B cell (primary cell): ENCODE results near the gene MDC1. TPM values are rescaled to one million over a fixed set of nuclear protein-coding genes. Genes with fewer than 3 reads are reported as not detected.

Experiments
- ATAC-seq: fragments of 200-7000 bp; cut with Tn5 transposase; one replicate; pipeline ENCODE4 v1.10.0; 2021; ENCODE audit warnings: low read depth, mild to moderate bottlenecking, moderate number of reproducible peaks, moderate library complexity
- CTCF ChIA-PET: fragments of 350-600 bp; sonication (Branson Sonifier 250); formaldehyde crosslinking; loops from one replicate; lab custom pipeline; 2021; ENCODE audit warnings: antibody characterized with exemption, inconsistent platforms; lab: Charles Lee
- POLR2A ChIA-PET: fragments of 350-600 bp; sonication (Branson Sonifier 250); formaldehyde crosslinking; loops from one replicate; lab custom pipeline; 2021; ENCODE audit warnings: antibody characterized with exemption; lab: Charles Lee
- DNase-seq: peaks from one replicate; pipeline ENCODE4 v3.0.0; 2013
- H2AFZ ChIP-seq: 2 replicates; pipeline ENCODE4 v1.6.1; 2012; ENCODE audit warnings: mild to moderate bottlenecking, low read depth, low read length; ENCODE audit not compliant: insufficient read depth, poor library complexity, severe bottlenecking
- H3K27ac ChIP-seq, 2 donors: 1 replicate in 1 of 2; 2 replicates in 1 of 2; pipeline ENCODE4 v1.5.1; 2012 to 2013; ENCODE audit warnings: low read length in 2 of 2, mild to moderate bottlenecking in 2 of 2, moderate library complexity in 1 of 2
- H3K27me3 ChIP-seq, 4 experiments: fragments of 200-600 bp in 1 of 4; sonication (generic) in 1 of 4; replicated peaks in 1 of 4; 1 replicate in 2 of 4; 2 replicates in 2 of 4; pipeline versions ENCODE4 v1.6.1 to v1.7.0; 2013 to 2016; ENCODE audit warnings: low read length in 3 of 4, mild to moderate bottlenecking in 2 of 4, mixed read lengths in 1 of 4, moderate library complexity in 1 of 4; ENCODE audit not compliant: insufficient read depth in 4 of 4, control insufficient read depth in 3 of 4; ENCODE audit errors: control extremely low read depth in 1 of 4
- H3K36me3 ChIP-seq, 2 experiments: replicated peaks in 1 of 2; 1 replicate in 1 of 2; 2 replicates in 1 of 2; pipeline versions ENCODE4 v1.6.1 to v1.7.1; 2013; ENCODE audit warnings: low read length in 1 of 2; ENCODE audit not compliant: insufficient read depth in 2 of 2, control insufficient read depth in 1 of 2; ENCODE audit errors: control extremely low read depth in 1 of 2, extremely low read depth in 1 of 2
- H3K4me1 ChIP-seq, 2 donors: fragments of 200-600 bp in 1 of 2; sonication (generic) in 1 of 2; 1 replicate in 1 of 2; 2 replicates in 1 of 2; pipeline versions ENCODE4 v1.5.1 to v1.6.1; 2013 to 2017; ENCODE audit warnings: low read length in 2 of 2; ENCODE audit not compliant: control insufficient read depth in 2 of 2, insufficient read depth in 2 of 2
- H3K4me2 ChIP-seq: replicated peaks from 2 replicates; pipeline ENCODE3; 2012; ENCODE audit warnings: mild to moderate bottlenecking, low read depth, low read length; ENCODE audit not compliant: poor library complexity, severe bottlenecking
- H3K4me3 ChIP-seq, 5 experiments: fragments of 200-600 bp in 1 of 5; sonication (generic) in 1 of 5; 1 replicate in 3 of 5; 2 replicates in 2 of 5; pipeline versions ENCODE4 v1.5.1 to v1.7.0; 2011 to 2016; ENCODE audit warnings: low read length in 4 of 5, mild to moderate bottlenecking in 4 of 5, low read depth in 2 of 5, control low read depth in 1 of 5, moderate library complexity in 1 of 5; ENCODE audit not compliant: insufficient read depth in 1 of 5; ENCODE audit errors: control extremely low read depth in 1 of 5, extremely low read depth in 1 of 5
- H3K79me2 ChIP-seq: fragments of 200-600 bp; sonication (generic); one replicate; pipeline ENCODE4 v1.6.0; 2016; ENCODE audit warnings: low read length; ENCODE audit not compliant: control insufficient read depth, insufficient read depth
- H3K9ac ChIP-seq: fragments of 200-600 bp; sonication (generic); 2 replicates; pipeline ENCODE4 v1.6.1; 2017; ENCODE audit warnings: mild to moderate bottlenecking, low read length, moderate library complexity
- H3K9me3 ChIP-seq, 3 donors: one replicate each; pipeline versions ENCODE4 v1.6.1 to v1.7.1; 2013; ENCODE audit warnings: low read length in 2 of 3; ENCODE audit not compliant: control insufficient read depth in 2 of 3, insufficient read depth in 1 of 3; ENCODE audit errors: control extremely low read depth in 1 of 3
- H4K20me1 ChIP-seq: 2 replicates; pipeline ENCODE4 v1.6.0; 2012; ENCODE audit warnings: mild to moderate bottlenecking, low read length; ENCODE audit not compliant: insufficient read depth, control insufficient read depth, poor library complexity, severe bottlenecking
- H3K27ac Mint-ChIP-seq: one replicate; pipeline ENCODE4 v1.8.0; 2021; ENCODE audit warnings: mixed read lengths
- H3K27me3 Mint-ChIP-seq: one replicate; pipeline ENCODE4 v1.8.0; 2021; ENCODE audit warnings: mixed read lengths
- H3K4me1 Mint-ChIP-seq: one replicate; pipeline ENCODE4 v1.8.0; 2021; ENCODE audit warnings: mixed read lengths
- H3K4me3 Mint-ChIP-seq: one replicate; pipeline ENCODE4 v1.8.0; 2021; ENCODE audit warnings: mixed read lengths
- H3K9me3 Mint-ChIP-seq: one replicate; pipeline ENCODE4 v1.8.0; 2022; ENCODE audit warnings: mixed read lengths; ENCODE audit not compliant: insufficient read depth
- EZH2 ChIP-seq: IDR thresholded peaks from 2 replicates; pipeline ENCODE4 v1.6.1; 2012; ENCODE audit warnings: borderline replicate concordance, low read depth, mild to moderate bottlenecking, moderate library complexity, low read length; ENCODE audit not compliant: insufficient read depth, poor library complexity, severe bottlenecking
- WGBS: methylation state at CpG from one replicate; pipeline ENCODE4 v1.1.5; 2013; ENCODE audit warnings: missing lambda C conversion rate; ENCODE audit not compliant: insufficient coverage; 5-methylcytosine and 5-hydroxymethylcytosine counted together
- intact Hi-C: fragments of 100-400 bp; cut with micrococcal nuclease; formaldehyde crosslinking; loops from one replicate; pipeline ENCODE4 v1.10.0; 2022
- polyA plus RNA-seq: library from polyadenylated mRNA; depleted of rRNA; stranded (reverse); fragments of >200 nt; gene quantifications from 2 replicates; pipeline ENCODE4 v1.2.3, GENCODE V29; 2012
- total RNA-seq, 2 donors: library from RNA; stranded (reverse); fragments of 120-200 nt in 1 of 2; gene quantifications; 1 replicate in 1 of 2; 2 replicates in 1 of 2; pipeline versions ENCODE4 v1.2.3 to v1.2.4, GENCODE V29; 2013 to 2022
- TF ChIP-seq, protein P1 (sequence below): fragments of 200-600 bp; IDR thresholded peaks from one replicate; pipeline ENCODE4 v1.8.0; 2022; ENCODE audit warnings: antibody characterized with exemption, mild to moderate bottlenecking

Gene MDC1
- total and polyA plus RNA-seq, 2 donors (not counting 1 experiment from before 2014, with no cell fraction given), result 24.9 to 87.4 TPM

DNA sequence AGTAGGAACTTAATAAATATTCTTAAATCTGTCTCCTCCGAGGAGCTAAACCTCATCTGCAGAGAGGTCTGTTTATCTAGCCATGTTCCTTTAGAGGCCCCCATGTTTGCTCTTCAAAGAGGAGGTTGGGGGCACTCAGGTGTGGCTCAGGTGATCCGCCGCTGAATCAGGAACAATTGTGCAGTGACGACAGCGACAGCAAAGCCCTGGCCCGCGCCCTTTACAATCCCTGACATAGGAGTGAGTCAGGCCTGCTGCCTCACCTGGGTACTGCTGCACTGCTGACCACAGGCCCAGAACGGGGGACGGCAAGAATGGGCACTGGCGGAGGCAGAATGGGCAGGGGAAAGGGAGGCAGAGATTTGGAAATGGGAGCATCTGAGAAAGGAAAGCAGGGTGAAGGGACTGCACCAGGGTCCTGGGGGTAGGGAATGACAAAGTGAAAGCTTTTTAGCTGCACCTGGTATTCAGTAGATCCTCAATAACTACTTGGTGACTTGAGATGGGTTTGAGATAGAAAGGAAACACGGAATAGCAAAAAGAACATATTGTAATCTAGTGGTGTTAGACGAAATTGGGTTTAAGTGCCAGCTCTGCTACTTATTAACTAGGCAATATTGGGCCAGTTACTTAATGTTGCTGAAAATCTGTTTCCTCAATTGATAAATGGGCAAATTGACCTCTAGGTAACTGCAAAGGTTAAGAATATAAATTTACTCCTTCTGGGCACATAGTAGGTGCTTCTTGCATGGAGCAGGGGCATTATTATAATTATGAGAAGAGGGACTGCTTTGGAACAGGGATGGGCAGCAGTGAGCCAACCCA, 32.7 kb upstream of the MDC1 start:
- Mint-ChIP-seq H3K27me3 (no peaks in the 10 kb centered on the region), H3K4me1 (peaks cover 6% of the 10 kb centered on the region), H3K9me3 (no peaks in the 10 kb centered on the region), H3K27ac (no peak overlapping the region), H3K4me3 (no peak overlapping the region)
- H3K4me1 ChIP-seq, result peaks cover 0 to 1% of the 10 kb centered on the region in 2 donors
- 99% methylated on average over 9 of the region's 12 CpGs for WGBS
- no peaks in the 10 kb centered on the region for H3K27me3 ChIP-seq
- ChIA-PET CTCF (interaction anchor here (1.7 kb wide), 1 partner anchor 78 kb away, joined by 4 read pairs; no protein-coding TSS in a partner anchor), POLR2A (no interaction called here)
- H3K9ac ChIP-seq, result no peak overlapping the region
- no peak overlapping the region for H3K4me3 ChIP-seq
- ATAC-seq (no peak), DNase-seq (no peak)
- no peak overlapping the region for H3K27ac ChIP-seq
- H3K79me2 ChIP-seq, result no peaks in the 10 kb centered on the region
- no peak overlapping the region for H3K4me2 ChIP-seq
- intact Hi-C loops, result loop anchor here (10.0 kb wide), 1 partner anchor 45 kb away; no protein-coding TSS in a partner anchor
- no peaks in the 10 kb centered on the region for H3K36me3 ChIP-seq
- H3K9me3 ChIP-seq, result no peaks in the 10 kb centered on the region
- no peak for TF ChIP-seq EZH2
- TF ChIP-seq, protein P1, sequence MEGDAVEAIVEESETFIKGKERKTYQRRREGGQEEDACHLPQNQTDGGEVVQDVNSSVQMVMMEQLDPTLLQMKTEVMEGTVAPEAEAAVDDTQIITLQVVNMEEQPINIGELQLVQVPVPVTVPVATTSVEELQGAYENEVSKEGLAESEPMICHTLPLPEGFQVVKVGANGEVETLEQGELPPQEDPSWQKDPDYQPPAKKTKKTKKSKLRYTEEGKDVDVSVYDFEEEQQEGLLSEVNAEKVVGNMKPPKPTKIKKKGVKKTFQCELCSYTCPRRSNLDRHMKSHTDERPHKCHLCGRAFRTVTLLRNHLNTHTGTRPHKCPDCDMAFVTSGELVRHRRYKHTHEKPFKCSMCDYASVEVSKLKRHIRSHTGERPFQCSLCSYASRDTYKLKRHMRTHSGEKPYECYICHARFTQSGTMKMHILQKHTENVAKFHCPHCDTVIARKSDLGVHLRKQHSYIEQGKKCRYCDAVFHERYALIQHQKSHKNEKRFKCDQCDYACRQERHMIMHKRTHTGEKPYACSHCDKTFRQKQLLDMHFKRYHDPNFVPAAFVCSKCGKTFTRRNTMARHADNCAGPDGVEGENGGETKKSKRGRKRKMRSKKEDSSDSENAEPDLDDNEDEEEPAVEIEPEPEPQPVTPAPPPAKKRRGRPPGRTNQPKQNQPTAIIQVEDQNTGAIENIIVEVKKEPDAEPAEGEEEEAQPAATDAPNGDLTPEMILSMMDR, result no peak
- H4K20me1 ChIP-seq, result no peaks in the 10 kb centered on the region
- H2AFZ ChIP-seq, result no peak overlapping the region
